GM21423 (cell line): Measurements from ENCODE around the gene RBMS2.
"Not testable (repeated sequence)": the region's sequence is repeated elsewhere in the genome, so short reads cannot be mapped to it uniquely, and the experiment has no call there.

Experiments used
- ATAC-seq: cut with Tn5 transposase; IDR thresholded peaks from one replicate; pipeline ENCODE4 v1.9.1; 2021; ENCODE audit warnings: mild to moderate bottlenecking, moderate library complexity; ENCODE audit not compliant: unreplicated experiment

RBMS2 gene, protein sequence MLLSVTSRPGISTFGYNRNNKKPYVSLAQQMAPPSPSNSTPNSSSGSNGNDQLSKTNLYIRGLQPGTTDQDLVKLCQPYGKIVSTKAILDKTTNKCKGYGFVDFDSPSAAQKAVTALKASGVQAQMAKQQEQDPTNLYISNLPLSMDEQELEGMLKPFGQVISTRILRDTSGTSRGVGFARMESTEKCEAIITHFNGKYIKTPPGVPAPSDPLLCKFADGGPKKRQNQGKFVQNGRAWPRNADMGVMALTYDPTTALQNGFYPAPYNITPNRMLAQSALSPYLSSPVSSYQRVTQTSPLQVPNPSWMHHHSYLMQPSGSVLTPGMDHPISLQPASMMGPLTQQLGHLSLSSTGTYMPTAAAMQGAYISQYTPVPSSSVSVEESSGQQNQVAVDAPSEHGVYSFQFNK

DNA sequence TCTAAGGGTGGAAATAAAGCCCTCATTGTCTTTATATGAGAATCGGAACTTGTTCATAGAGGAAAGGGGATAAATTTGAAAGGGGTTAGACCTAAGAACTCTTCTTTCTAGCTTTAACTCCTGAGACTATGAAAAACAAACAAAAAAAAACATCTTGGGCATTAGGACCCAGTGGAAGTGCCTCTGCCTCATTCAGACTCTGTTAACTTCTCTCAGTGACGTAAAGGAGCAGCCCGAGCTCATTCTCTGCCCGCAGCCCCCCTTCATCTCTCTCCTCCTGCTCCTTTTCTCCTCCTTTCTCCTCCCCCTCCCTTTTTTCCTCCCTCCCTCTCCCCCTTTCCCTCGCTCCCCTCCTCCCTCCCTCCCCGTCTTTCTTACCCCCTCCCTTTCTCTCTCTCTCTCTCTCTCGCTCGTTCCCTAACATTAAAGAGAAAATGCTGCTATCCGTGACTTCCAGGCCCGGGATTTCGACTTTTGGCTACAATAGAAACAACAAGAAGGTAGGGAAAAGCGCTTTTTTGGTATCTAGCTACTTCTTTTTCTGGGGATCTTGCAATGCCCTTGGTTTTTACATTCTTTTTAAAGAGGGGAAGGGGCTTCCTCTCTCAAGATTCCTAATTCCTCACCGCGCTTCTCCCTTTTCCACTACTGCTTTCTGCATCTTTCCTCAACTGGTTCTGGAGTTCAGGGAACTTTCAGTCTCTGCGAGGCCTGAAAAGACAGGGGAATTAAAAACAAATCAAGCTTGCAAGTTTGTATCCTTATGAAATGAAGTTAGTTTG, at the start of gene RBMS2:
Gene RBMS2, plus strand, starts transcription at position 231 of the 782 bp plus-strand sequence. Its CDS starts 204 bp downstream, at position 435.
- peak; percentile 73 for ATAC-seq

DNA sequence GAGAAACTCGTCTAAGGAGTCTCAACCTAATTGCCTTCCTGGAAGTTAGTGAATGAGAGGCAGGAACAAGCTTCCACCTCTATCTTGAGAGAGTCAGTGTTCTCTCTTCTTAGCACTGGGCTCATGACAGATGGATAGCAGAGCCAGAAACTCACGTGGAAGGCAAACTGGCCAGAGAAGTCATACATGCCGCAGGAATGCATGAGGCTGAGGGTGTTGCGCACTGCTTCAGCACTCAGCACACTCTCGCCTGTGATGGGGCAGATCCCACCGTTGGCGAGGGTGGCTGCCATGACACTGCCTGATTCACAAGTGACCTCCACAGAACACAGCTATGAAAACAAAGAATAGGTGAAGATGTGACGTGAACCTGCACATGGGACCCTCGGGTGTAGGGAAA, 47.2 kb upstream of the RBMS2 start:
- ATAC-seq, result no peak

DNA sequence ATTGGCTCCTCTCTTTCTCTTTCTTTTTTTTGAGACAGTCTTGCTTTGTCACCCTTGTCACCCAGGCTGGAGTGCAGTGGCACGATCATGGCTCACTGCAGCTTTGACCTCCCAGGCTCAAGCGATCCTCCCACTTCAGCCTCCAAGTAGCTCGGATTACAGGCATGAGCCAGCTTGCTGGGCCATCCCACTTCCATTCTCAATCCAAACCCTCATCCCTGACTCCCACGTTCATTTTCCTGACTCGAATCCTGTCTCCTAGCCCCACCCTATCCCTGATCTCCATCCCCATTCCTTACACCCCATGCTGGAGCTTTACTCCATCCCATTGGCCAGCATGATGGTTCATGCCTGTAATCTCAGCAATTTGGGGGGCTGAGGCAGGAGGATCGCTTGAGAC, 45.5 kb upstream of the RBMS2 start:
- ATAC-seq, result no peak

DNA sequence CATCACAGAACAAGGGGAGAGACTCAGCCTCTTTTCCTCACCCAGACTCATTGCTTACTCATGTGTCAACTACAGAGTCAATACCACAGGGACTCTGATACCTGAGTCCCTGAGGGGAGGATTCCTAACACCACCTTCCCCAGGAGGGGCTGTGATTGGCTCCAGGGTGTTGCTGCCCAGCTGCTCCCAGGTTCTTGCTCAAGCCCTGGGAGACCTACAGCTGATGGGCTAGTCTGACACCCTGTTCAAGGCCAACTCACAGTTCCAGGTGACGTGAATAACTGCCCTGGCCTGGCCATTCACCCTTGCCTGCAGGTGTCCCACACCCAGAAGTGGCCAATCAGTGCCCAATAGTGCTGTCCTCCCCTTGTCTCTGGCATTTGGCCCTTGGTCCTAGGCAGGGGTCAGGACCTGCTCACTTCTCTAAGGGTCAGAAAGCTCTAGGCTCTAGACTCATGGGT, 44.6 kb upstream of the RBMS2 start:
- no peak for ATAC-seq

DNA sequence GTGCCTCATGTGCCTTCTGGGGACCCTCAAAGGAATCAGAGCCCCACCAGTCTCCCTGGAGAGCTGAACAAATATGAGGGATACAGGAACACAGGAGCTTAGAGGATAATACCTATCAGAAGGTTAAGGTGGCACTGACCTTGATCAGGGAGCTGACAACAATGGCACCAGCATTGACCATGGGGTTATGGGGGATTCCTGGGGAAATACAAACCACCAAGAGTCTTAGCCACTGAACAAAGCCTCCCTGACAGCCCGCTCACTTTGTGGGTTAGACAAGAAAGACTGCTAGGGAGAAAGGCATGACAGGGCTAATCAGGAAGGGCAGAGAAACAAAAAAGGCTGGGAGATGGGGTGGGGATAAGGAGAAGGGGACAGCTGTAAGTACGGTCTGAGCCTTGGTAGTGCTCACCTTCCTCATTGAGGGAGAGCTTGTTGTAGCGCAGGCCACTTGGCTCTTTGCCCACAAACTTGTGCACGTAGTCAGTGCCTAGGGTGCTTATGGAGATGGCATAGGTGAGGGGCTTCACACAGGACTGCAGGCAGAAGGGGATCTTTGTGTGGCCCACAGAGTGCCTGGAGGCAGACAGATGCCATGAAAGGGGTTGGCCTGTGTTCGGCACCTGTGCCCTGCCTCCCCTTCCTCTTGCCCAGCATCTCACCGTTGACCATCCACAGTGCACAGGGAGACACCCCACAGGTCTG, 43.9 kb upstream of the RBMS2 start:
- ATAC-seq, result no peak

DNA sequence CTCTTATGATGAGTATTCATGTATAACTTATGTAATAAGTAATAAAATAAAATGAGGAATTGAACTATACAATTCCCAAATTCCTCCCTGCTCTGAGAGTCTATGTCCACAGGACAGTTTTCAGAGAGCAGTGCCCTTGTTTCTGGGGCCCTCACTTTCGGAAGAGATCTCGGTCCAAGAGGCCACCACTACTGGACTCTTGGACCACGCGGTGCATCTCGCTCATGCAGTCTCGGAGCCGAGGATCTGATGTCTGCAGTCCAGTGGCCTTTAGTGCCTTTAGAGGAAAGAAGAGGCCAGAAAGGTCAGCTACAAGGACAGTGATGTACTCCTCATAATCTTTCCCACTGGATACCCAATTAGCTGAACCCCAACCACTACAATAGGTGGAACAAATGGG, 42.0 kb upstream of the RBMS2 start:
- no peak for ATAC-seq

DNA sequence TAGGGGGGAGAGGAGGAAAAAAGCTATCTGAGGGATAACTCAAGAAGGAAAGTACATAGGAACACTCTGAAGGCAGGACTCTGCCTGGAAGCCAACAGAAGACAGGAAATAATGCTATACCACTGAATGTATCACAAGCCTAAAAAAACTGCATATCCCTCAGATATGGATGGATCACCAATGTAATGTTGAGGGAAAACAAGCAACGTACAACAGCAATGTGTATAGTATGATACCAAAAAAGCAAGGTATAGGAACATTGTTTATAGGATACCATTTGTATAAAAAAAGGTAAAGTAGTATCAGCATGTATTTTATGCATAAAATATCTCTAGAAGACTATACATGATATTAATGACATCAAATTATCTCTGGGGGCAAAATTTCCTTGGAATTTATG, 37.1 kb upstream of the RBMS2 start:
- no peak for ATAC-seq

DNA sequence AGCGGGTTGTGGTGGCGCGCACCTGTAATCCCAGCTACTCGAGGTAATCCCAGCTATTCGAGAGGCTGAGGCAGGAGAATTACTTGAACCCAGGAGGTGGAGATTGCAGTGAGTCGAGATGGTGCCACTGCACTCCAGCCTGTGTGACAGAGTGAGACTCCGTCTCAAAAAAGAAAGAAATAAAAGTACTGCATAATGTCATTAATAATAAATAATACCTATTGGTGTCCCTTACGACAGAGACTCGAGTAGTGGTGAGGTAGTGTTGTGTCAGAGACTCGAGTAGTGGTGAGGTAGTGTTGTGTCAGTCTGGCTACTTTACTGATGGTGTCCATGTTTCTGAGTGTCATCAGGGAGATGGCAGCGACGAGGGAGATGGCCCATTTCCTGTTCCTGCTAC, 34.9 kb upstream of the RBMS2 start:
- ATAC-seq, result no peak

DNA sequence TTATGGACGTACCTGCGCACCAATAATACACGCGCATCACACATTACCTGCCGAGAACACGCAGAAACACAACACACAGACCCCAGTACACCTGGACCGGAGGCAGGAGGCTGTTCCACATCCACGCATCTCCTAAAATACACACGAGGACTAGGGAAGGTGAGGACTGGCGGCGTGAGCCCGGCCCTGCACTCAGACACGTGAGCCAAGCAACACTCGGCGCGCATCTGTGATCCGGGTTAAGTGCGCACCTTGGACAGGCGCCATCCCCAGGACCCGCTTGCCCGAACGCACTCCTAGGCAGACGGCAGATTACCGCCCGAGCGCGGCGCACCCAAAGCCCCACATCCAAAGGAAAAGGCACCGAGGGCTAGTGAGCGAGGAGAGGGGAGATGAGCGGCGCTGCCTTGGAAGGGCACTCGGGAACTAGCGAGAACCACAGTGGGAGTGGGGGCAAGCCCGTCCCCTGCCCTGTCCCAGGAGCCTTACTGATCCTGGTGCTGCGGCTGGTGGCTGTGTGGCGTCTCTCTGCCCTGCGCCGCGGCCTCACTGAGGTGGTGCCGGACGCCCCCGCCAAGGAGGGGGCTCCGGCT, 34.1 kb upstream of the RBMS2 start:
- no peak for ATAC-seq

DNA sequence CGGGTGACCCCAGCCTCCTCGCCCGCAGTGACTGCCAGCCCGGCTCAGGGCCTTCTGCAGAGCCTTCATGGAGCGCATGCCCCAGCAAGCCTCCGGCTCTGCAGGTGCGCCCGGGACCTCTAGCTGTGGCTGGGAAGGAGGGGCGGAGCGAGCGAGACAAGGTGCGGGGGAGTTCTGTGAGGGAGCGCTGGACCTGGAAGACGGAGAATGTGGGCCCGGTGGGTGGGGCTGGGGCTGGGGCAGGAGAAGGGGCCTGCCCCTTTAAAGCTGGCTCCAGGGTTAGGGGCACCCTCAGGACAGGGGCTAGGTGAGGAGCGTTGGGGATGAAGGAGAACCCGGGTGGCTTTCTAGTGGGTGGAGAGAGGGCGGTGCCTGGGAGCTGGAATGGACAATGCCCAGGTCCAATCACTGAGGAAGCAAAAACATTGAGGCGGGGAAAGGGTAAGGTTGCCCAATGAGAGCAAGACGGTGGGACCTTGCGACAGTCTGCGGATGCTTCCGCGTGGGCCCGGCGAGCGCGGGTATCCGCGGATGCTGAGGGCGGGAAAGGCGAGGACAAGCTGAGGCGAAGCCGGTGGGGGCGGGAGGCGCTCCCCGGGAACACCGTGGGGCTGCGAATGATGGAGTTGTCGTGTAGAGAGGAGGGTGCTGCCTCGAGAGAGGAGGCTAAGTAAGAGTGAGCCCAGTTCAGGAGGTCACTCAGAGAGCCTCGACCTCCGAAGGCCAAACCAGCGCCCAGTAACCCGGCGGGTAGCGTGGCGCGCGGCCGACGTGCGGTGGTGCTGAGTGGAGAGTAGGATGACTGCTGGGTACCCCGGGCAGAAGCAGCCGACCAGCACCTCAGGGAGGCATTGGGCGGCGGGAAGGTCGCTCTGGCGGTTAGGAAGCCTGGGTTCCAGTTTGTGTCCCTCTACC, 33.3 kb upstream of the RBMS2 start, which contains the start of gene GLS2:
Gene GLS2, minus strand, starts transcription at position 121 of the 915 bp plus-strand sequence. Its CDS starts 43 bp downstream, at position 78.
- ATAC-seq, result peak; percentile 88

DNA sequence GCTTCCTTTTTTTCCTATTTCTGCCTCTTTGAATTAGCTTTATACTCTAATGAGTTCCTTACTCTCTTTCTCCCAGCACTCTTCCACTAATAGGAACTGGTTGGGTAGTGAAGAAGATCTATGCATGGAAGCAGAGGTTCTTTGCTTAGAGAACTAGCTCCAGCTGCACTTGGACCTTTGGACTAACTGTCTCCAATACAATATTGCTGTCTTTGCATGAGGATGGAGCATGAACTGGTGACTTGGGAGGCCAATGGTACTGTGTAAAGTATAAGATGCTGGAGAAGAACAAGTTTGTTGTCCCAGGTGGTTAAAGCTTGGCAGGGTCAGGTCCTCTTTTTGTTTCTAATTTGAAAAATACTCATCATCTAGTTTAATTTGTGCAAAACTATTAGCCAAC, 31.3 kb upstream of the RBMS2 start:
- no peak for ATAC-seq

DNA sequence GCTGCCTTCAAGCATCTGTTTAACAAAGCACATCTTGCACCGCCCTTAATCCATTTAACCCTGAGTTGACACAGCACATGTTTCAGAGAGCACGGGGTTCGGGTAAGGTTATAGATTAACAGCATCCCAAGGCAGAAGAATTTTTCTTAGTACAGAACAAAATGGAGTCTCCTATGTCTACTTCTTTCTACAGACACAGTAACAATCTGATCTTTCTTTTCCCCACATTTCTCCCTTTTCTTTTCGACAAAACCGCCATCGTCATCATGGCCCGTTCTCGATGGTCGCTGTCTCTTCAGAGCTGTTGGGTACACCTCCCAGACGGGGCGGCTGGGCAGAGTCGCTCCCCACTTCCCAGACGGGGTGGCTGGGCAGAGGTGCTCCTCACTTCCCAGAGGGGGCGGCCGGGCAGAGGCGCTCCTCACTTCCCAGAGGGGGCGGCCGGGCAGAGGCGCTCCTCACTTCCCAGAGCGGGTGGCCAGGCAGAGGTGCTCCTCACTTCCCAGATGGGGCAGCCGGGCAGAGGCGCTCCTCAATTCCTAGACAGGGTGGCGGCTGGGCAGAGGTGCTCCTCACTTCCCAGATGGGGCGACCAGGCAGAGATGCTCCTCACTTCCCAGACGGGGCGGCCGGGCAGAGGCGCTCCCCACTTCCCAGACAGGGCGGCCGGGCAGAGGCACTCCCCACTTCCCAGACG, 28.1 kb upstream of the RBMS2 start:
- ATAC-seq, result not testable (repeated sequence)

DNA sequence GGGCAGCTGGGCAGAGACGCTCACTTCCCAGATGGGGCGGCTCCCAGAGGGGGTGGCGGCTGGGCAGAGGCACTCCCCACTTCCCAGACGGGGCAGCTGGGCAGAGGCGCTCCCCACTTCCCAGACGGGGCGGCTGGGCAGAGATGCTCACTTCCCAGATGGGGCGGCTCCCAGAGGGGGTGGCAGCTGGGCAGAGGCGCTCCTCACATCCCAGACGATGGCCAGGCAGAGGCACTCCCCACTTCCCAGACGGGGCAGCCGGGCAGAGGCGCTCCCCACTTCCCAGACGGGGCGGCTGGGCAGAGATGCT, 27.6 kb upstream of the RBMS2 start:
- ATAC-seq, result not testable (repeated sequence)

DNA sequence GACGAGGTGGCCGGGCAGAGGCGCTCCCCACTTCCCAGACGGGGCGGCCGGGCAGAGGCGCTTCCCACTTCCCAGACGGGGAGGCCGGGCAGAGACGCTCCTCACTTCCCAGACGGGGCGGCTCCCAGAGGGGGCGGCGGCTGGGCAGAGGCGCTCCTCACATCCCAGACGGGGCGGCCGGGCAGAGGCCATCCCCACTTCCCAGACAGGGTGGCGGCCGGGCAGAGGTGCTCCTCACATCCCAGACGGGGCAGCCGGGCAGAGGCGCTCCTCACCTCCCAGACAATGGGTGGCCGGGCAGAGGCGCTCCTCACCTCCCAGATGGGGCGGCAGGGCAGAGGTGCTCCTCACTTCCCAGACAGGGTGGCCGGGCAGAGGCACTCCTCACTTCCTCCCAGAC, 27.1 kb upstream of the RBMS2 start:
- ATAC-seq, result not testable (repeated sequence)

DNA sequence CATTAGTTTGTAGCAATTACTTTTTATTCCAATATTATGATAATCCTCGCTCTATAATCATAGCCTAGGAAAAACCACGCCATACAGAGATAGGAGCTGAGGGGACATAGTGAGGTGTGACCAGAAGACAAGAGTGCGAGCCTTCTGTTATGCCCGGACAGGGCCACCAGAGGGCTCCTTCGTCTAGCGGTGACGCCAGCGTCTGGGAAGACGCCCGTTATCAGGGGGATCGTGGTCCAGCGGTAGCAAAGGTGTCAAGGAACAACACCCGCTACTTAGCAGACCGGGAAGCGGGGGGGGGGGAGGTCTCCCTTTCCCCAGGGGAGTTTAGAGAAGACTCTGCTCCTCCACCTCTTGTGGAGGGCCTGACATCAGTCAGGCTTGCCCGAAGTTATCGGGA, 24.9 kb upstream of the RBMS2 start:
- not testable (repeated sequence) for ATAC-seq

DNA sequence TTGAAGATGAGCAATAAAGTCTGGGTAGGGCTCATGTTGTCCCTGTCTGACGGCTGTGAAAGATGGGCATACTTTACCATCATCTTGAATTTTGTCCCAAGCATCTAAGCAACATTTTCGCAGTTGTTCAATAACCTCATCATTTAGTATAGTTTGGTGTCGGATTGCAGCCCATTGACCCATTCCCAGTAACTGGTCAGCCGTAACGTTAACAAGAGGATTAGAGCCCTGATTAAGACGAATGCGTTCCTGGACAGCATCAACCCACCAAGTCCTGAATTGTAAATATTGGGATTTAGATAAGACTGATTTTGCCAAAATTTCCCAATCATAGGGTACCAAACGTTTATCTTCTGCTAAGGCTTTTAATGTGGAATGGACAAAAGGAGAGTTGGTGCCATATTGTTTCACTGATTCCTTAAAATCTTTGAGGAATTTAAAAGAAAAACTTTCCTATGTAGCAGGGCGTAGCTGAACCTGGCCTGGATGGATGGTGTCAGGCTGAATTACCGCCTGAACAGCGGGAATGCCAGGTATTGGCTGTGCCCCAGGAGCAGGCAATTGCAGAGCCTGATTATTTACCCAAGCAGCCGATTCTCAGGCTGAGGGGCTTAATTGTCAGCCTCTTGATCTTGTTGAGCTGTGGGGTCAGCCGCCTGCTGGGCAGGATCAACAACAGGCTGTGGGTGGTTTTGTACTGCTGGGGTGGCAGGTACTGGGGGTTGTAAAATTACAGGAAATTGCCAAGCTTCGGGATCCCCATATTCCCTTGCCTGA, 23.3 kb upstream of the RBMS2 start:
- ATAC-seq, result not testable (repeated sequence)

DNA sequence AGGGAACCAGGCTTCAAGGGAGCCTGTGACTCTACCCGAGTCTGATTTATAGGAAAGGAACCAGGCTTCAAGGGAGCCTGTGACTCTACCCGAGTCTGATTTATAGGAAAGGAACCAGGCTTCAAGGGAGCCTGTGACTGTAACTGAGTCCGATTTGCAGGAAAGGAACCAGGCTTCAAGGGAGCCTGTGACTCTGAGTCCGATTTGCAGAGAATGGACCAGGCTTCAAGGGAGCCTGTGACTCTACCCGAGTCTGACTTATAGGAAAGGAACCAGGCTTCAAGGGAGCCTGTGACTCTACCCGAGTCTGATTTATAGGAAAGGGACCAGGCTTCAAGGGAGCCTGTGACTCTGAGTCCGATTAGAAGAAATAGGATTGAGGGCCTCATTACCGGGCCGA, 22.2 kb upstream of the RBMS2 start:
- not testable (repeated sequence) for ATAC-seq

DNA sequence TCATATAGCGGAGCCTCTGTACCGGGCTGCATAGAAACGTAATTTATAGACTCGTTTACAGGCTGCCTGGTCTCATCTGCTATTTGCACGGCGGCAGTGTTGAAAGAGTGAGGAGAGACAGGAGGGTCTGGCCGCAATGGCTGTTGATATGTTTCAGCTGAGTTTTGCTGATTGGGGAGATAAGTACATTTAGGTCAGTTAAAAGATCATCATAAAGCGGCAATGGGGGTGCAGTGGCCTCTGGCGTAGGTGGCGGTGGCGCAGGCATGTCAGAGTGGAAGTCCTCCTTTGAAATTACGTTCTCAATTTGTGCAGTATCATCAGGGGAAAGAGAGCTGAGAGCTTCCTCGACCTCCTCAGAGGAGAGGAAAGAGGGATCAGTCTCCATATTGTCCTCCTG, 21.7 kb upstream of the RBMS2 start:
- ATAC-seq, result not testable (repeated sequence)

DNA sequence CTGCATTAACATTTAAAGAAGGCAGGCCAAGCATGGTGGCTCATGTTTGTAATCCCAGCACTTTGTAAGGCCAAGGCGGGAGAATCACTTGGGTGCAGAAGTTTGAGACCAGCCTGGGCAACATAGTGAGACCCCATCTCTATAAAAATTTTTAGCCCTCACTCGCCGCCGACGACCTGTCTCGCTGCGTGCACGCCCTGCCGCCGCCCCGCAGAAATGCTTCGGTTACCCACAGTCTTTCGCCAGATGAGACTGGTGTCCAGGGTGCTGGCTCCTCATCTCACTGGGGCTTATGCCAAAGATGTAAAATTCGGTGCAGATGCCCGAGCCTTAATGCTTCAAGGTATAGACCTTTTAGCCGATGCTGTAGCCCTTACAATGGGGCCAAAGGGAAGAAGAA, 10.8 kb upstream of the RBMS2 start:
- ATAC-seq, result no peak
